Lower leg skin (tissue), 4 donors: ENCODE data around the gene HBG1. TPM values are rescaled to one million over a fixed set of nuclear protein-coding genes. Genes with fewer than 3 reads are reported as not detected.
"Not testable (repeated sequence)": the region's sequence is repeated elsewhere in the genome, so short reads cannot be mapped to it uniquely, and the experiment has no call there.

ENCODE experiments used
- DNase-seq, 2 donors: peaks; one replicate each; pipeline ENCODE4 v3.0.0-alpha.2; 2019; ENCODE audit warnings: low spot score in 2 of 2
- H3K4me3 ChIP-seq: fragments of 200-600 bp; sonication (generic); 2 replicates; pipeline ENCODE4 v1.5.1; 2017; ENCODE audit warnings: mild to moderate bottlenecking, low read depth; ENCODE audit not compliant: poor library complexity, severe bottlenecking
- POLR2A ChIP-seq, 2 donors: fragments of 450-650 bp; IDR thresholded peaks; one replicate each; pipeline ENCODE4 v1.6.1; 2016 to 2017; ENCODE audit warnings: antibody characterized with exemption in 2 of 2, mild to moderate bottlenecking in 1 of 2, moderate library complexity in 1 of 2
- WGBS, 2 donors: methylation state at CpG; one replicate each; pipeline ENCODE4 v1.1.5; 2018; 5-methylcytosine and 5-hydroxymethylcytosine counted together
- intact Hi-C: fragments of 100-400 bp; cut with DNase I; formaldehyde crosslinking; loops from one replicate; pipeline ENCODE4 v1.15.0; 2023; ENCODE audit warnings: low total_unique reads
- total RNA-seq, 4 donors: library from RNA; depleted of rRNA; stranded (reverse); fragments of >200 nt; gene quantifications; one replicate each; pipeline ENCODE4 v1.1.0, GENCODE V29; 2016
- TF ChIP-seq, protein P1 (sequence below), 3 donors: fragments of 450-650 bp; IDR thresholded peaks; one replicate each; pipeline ENCODE4 v1.5.1; 2016; ENCODE audit warnings: antibody characterized with exemption in 3 of 3, mild to moderate bottlenecking in 3 of 3, moderate library complexity in 2 of 3

Gene HBG1
- total RNA-seq, 4 donors from 2014 or later, result not detected

DNA sequence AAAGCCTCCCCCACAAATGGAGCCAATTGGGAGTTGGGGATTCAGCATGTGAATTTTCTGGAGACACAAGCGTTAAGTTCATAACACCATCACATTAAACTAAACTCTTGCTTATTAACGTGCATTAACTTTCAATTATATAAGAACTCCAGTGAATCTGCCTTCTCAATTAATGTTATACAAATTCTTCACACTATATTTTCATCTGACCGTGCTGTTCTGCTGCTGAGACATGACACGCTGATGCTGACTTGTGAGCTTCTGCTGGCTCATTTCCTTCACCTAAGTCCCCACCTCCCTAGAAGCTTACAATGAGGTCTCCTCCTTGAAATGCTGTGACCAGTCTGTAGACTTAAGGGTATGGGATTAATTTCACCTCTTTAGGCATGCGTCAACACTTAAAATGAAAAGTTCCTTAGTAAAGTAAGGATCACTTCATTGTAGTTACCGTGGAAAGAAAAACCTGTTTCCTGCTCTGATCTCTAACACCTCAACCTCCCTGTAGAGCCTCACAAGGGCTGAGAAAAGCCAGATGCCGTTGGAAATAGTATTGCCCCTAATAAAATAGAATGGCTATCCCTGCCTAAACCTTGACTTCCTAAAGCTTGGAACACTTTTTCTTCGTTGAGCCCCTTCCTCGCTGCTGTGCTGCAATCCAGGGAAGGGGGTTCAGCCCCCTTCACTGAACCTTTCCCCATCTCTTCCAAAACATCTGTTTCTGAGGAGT, 2.7 kb upstream of the HBG1 start:
- intact Hi-C loops, result no loop called here
- no peak for DNase-seq
- TF ChIP-seq, protein P1, sequence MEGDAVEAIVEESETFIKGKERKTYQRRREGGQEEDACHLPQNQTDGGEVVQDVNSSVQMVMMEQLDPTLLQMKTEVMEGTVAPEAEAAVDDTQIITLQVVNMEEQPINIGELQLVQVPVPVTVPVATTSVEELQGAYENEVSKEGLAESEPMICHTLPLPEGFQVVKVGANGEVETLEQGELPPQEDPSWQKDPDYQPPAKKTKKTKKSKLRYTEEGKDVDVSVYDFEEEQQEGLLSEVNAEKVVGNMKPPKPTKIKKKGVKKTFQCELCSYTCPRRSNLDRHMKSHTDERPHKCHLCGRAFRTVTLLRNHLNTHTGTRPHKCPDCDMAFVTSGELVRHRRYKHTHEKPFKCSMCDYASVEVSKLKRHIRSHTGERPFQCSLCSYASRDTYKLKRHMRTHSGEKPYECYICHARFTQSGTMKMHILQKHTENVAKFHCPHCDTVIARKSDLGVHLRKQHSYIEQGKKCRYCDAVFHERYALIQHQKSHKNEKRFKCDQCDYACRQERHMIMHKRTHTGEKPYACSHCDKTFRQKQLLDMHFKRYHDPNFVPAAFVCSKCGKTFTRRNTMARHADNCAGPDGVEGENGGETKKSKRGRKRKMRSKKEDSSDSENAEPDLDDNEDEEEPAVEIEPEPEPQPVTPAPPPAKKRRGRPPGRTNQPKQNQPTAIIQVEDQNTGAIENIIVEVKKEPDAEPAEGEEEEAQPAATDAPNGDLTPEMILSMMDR (IDR thresholded peaks at IDR 0.05), result no peak
- no peak for TF ChIP-seq POLR2A (IDR thresholded peaks at IDR 0.05)
- WGBS, 2 donors, result 54 to 59% methylated on average over 9 of the region's 9 CpGs
- H3K4me3 ChIP-seq, result no peak overlapping the region

DNA sequence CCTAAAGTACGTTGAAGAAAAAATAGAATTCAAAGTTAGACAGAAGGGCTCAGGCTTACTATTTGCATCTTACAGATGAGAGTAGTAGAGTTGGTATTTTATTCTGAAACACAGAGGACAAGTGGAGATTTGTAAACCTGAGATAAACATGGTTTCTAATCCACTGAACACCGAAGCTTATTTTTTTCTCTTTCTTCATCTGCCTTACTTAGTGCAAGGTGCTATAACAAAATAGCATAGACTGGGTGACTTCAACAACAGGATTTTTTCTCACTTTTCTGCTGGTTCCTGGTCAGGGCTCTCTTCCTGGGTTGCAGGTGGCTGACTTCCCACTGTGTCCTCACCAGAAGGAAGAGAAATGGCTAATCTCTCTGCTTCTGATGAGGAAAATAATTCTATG, 2.1 kb upstream of the HBG1 start:
- 36 to 71% methylated on average over 2 of the region's 2 CpGs for whole genome bisulfite sequencing, 2 donors
- no peak overlapping the region for H3K4me3 ChIP-seq
- TF ChIP-seq POLR2A (IDR thresholded peaks at IDR 0.05), result no peak
- TF ChIP-seq, protein P1 (IDR thresholded peaks at IDR 0.05), result no peak
- no peak for DNase-seq
- intact Hi-C loops, result no loop called here

DNA sequence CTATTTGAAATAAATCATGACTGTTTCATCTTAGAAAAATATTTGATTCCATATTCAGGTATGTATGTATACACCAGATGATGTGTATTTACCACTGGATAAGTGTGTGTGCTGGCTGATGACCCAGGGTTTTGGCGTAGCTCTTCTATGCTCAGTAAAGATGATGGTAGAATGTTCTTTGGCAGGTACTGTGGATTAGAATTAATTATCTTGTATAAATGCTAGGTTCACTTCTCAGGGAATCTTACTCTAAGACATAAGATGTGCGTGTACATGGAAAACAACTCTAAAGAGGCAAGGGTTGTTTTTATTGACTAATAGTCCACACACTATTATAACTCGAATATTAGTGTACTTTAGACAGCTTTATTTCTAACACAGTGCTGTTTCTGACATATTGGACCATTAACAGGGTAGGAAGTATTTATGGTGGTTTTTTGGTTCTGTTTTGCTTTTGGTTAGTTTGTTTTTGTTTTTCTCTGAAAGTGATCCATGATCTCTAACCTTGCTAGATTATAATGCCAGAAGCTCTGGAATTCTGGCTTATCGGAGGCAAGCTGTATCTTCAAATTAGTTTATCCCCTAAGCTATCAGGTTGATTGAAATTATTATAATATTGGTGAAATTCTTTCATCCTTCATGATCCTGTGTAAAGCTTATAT, 1.0 kb upstream of the HBG1 start:
- no peak for DNase-seq
- intact Hi-C loops, result no loop called here
- TF ChIP-seq POLR2A (IDR thresholded peaks at IDR 0.05), result no peak
- TF ChIP-seq, protein P1 (IDR thresholded peaks at IDR 0.05), result no peak
- no peak overlapping the region for H3K4me3 ChIP-seq
- 88 to 91% methylated on average over 4 of the region's 4 CpGs for WGBS, 2 donors

DNA sequence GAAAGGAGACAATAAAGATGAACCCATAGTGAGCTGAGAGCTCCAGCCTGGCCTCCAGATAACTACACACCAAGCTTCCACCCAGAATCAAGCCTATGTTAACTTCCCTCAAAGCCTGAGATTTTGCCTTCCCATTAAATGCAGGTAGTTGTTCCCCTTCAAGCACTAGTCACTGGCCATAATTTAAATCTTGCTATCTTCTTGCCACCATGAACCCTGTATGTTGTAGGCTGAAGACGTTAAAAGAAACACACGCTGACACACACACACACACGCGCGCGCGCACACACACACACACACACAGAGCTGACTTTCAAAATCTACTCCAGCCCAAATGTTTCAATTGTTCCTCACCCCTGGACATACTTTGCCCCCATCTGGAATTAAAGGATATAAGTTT, 1.2 kb downstream of the HBG1 start:
- WGBS, 2 donors, result 78 to 82% methylated on average over 7 of the region's 7 CpGs
- DNase-seq, H3K4me3 ChIP-seq, intact Hi-C loops: not testable (repeated sequence)

GRCh38 chr11:5247472-5248192, 2.0 kb downstream of the HBG1 start:
- no peak overlapping the region for H3K4me3 ChIP-seq
- WGBS, 2 donors, result 68 to 77% methylated on average over 3 of the region's 3 CpGs
- TF ChIP-seq POLR2A (IDR thresholded peaks at IDR 0.05), result no peak
- TF ChIP-seq, protein P1 (IDR thresholded peaks at IDR 0.05), result no peak
- intact Hi-C loops, result no loop called here
- DNase-seq, result no peak

- WGBS, 2 donors, result 63 to 72% methylated on average over 6 of the region's 6 CpGs
- H3K4me3 ChIP-seq, result no peak overlapping the region
- intact Hi-C loops, result no loop called here
- DNase-seq, result no peak
- TF ChIP-seq POLR2A (IDR thresholded peaks at IDR 0.05), result no peak
- TF ChIP-seq, protein P1 (IDR thresholded peaks at IDR 0.05), result no peak
Measured at GRCh38 chr11:5246772-5247471, 2.7 kb downstream of the HBG1 start.
